Choroid plexus epithelial cell (primary cell): ENCODE results near the gene CD22.
"Not testable (repeated sequence)": the region's sequence is repeated elsewhere in the genome, so short reads cannot be mapped to it uniquely, and the experiment has no call there.

Source experiments
- DNase-seq: peaks from one replicate; pipeline ENCODE4 v3.0.0-alpha.2; 2010; ENCODE audit warnings: low read depth
- H3K4me3 ChIP-seq: 2 replicates; pipeline ENCODE4 v1.5.1; 2011; ENCODE audit warnings: low read depth, mild to moderate bottlenecking, control low read depth, low read length, moderate library complexity
- TF ChIP-seq, protein P1 (sequence below): conservative IDR thresholded peaks from 2 replicates; pipeline ENCODE4 v1.5.1; 2011; ENCODE audit warnings: low read depth, mild to moderate bottlenecking, control low read depth, inconsistent platforms, low read length, moderate library complexity

The CD22 gene

DNA sequence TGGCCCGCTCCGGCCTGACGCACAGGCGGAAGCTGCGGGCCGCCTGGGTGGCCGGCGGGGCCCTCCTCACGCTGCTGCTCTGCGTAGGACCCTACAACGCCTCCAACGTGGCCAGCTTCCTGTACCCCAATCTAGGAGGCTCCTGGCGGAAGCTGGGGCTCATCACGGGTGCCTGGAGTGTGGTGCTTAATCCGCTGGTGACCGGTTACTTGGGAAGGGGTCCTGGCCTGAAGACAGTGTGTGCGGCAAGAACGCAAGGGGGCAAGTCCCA is 23.1 kb downstream of the CD22 start:
- no peak for DNase-seq
- TF ChIP-seq, protein P1, sequence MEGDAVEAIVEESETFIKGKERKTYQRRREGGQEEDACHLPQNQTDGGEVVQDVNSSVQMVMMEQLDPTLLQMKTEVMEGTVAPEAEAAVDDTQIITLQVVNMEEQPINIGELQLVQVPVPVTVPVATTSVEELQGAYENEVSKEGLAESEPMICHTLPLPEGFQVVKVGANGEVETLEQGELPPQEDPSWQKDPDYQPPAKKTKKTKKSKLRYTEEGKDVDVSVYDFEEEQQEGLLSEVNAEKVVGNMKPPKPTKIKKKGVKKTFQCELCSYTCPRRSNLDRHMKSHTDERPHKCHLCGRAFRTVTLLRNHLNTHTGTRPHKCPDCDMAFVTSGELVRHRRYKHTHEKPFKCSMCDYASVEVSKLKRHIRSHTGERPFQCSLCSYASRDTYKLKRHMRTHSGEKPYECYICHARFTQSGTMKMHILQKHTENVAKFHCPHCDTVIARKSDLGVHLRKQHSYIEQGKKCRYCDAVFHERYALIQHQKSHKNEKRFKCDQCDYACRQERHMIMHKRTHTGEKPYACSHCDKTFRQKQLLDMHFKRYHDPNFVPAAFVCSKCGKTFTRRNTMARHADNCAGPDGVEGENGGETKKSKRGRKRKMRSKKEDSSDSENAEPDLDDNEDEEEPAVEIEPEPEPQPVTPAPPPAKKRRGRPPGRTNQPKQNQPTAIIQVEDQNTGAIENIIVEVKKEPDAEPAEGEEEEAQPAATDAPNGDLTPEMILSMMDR, result no peak
- no peak overlapping the region for H3K4me3 ChIP-seq

DNA sequence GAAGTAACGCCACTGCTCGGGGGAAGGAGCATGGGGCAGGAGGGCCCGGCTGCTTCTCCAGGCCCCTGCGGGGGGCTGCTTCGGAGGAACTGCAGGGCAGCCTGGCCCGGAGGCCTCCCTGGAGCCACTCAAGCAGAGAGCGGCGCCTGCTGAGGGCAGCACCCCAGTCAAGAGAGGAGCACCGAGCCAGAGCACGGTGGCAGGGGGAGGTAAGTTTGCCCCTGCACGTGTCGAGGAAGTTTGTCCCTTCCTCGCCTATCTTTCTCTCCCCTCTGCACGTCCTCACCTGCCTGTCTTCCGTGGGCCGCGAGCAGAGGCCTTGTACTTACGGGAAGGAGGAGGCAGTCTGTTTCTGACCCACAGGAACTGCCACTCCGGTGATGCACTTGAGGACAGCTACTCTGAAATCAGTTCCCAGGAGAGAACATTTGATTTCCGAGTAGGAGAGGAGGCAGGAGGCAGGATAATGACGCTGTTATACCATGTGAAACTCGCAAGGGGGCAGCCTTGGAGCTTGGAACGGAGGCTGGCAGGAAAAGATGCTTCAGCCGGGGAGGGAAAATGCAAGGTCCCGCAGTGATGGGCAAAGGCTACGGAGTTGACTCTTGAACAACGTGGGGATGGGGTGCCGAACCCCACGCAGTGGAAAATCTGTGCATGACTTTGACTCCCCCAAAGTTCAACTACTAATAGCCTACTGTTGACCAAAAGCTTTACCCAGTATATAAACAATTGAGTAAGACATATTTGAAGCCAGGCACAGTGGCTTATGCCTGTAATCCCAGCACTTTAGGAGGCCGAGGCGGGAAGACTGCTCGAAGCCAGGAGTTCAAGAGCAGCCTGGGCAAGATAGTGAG is 23.7 kb downstream of the CD22 start:
- DNase-seq, result peak; percentile 91
- TF ChIP-seq, protein P1, result peak; percentile 92
- no peak overlapping the region for H3K4me3 ChIP-seq

DNA sequence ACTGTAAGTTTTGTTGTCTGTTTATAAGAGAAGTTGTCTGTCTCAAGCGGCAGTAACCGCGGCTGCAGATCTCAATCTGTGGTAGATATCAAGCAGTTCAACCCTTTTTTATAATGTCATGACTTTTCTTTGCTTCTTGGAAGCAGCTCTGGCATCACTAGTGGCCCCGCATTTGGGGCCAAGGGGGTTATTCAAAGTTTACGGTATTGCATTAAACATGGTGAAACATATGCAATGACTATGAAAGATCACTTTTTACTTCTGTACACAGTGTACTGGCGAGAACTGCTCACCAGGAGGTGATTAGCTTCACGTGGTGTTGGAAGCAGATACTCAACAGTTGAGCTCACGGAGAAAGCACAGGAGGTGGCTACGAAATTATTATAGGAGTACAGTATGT is 24.6 kb downstream of the CD22 start:
- TF ChIP-seq, protein P1, result peak; percentile 50
- H3K4me3 ChIP-seq, result no peak overlapping the region
- DNase-seq, result peak; percentile 96

DNA sequence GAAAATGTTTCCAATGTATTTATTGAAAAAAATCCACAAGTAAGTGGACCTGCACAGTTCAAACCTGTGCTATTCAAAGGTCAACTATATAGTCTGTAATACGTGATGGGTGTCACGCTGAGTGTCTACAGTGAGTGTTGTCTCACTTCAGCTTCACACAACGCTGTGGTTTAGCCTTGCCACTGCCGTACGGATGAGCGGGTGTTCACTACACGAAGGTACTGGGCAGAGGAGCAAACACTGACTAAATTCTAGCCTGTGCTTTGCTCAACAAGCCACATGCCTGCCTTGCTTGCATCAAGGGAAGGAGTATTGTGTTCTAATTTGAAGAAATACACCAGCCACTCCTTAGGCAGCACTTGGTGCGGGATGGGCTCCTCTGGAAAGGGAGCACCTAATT is 25.9 kb downstream of the CD22 start:
- DNase-seq, result no peak
- H3K4me3 ChIP-seq, result no peak overlapping the region
- TF ChIP-seq, protein P1, result no peak

DNA sequence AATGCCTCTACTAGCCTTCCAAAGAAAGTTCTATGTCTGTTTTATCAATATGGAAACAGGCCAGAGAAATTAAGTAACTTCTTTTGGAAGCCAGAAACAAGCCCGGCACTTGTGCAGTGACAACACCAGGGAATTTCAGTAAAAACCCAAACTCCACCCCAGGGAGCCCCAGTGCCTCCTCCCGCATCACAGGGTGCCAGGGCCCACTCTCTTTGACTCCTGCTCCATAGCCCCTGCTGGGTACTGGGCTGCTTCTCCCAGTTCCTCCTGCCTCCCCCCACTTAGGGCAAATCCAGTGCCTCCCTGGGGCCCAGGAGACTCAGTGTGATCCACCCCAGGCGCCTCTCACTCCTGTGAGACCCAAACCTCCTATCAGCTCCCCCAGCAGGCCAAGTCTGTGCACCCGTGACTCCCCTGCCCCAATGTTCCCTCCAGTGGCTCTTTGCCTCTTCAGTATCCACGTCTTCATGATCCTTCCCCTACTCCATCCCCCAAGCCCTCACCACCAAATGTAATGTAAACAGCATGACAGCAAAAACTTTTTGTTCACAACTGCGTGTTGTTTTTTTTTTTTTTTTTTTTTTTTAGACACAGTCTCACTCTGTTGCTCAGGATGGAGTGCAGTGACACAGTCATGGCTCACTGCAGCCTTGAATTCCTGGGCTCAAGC is 26.9 kb downstream of the CD22 start:
- TF ChIP-seq, protein P1, result no peak
- peak; percentile 76 for DNase-seq
- no peak overlapping the region for H3K4me3 ChIP-seq

DNA sequence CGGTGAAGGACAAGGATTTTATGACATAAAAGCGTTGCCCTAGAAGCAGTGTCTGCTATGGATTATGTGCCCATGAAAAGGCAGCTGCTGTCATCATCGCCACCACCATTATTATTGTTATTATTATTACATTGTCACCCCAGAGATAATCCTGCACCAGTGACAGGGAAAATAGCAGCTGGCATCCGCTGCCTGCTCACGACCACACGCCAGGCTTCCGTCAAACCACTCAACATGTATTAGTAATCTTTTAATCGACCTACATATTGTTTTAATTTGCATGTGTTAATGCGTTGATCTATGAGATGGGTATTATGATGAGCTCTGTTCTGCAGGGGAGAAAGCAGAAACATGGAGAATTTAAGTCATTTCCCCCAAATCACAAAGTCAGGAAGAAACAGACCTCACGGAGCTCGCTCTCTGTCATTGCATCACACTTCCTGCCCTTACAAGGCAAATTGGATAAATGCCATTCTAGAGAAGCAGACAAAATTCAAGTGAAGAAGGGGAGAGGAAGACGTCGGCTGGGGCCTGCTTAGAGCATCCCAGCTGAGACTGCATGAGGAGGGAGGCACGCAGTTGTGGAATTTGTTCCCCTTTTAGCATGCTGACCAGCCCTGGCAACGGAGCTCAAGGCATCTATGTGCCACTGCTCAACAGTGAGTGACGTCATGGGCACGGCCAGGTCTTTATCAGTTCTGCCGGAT is 29.0 kb downstream of the CD22 start, which contains the start of gene FFAR3:
Gene FFAR3 (plus strand): TSS at position 594 of the 707 bp plus-strand sequence. CDS start 431 bp downstream, outside the sequence.
- TF ChIP-seq, protein P1, result no peak
- DNase-seq, result peak; percentile 69
- H3K4me3 ChIP-seq, result no peak within 1 kb of the TSS

DNA sequence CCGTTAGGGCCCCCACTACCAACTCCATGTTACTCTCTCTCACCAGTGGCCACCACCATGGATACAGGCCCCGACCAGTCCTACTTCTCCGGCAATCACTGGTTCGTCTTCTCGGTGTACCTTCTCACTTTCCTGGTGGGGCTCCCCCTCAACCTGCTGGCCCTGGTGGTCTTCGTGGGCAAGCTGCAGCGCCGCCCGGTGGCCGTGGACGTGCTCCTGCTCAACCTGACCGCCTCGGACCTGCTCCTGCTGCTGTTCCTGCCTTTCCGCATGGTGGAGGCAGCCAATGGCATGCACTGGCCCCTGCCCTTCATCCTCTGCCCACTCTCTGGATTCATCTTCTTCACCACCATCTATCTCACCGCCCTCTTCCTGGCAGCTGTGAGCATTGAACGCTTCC is 29.8 kb downstream of the CD22 start:
- not testable (repeated sequence) for H3K4me3 ChIP-seq

DNA sequence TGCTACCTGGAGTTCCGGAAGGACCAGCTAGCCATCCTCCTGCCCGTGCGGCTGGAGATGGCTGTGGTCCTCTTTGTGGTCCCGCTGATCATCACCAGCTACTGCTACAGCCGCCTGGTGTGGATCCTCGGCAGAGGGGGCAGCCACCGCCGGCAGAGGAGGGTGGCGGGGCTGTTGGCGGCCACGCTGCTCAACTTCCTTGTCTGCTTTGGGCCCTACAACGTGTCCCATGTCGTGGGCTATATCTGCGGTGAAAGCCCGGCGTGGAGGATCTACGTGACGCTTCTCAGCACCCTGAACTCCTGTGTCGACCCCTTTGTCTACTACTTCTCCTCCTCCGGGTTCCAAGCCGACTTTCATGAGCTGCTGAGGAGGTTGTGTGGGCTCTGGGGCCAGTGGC is 30.4 kb downstream of the CD22 start:
- not testable (repeated sequence) for H3K4me3 ChIP-seq, DNase-seq

More for the DNA sequence above, 29.8 kb downstream of the CD22 start:
- DNase-seq, result not testable (repeated sequence)

DNA sequence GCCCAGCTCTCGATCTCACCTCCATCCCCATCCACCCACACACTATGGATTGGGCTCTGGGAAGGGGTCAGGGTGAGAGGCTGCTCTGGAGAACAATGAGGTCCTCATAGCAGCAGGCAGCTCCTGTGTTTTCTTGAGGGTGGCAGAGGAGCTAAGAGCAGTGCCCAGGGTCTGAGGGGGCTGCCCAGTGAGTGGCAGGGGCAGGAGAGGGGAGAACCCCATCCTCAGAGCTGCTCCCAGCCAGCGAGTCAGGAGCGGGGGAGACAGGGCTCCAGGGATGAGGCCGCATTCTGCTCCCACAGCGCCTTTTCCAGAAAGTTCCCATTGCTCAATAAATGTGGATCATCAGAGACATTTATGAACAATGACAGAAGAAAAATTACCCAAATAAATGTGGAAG is 31.1 kb downstream of the CD22 start:
- not testable (repeated sequence) for DNase-seq, H3K4me3 ChIP-seq
